GM12878 (cell line): Measurements from ENCODE around the gene IER2. TPM values are rescaled to one million over a fixed set of nuclear protein-coding genes. Genes with fewer than 3 reads are reported as not detected.
A peak's percentile ranks its signal among the peaks of the same experiment; 100 is the strongest.

ENCODE experiments used
- CBX5 ChIP-seq: sonication (generic); IDR thresholded peaks from 2 replicates; pipeline ENCODE4 v1.6.1; 2016; ENCODE audit warnings: low read depth, moderate library complexity, mild to moderate bottlenecking, inconsistent platforms
- E2F4 ChIP-seq: IDR thresholded peaks from 2 replicates; pipeline ENCODE4 v1.6.1; 2012; ENCODE audit warnings: low read depth, low read length, improper control_type of control experiment
- LARP7 ChIP-seq: fragments of 450-650 bp; IDR thresholded peaks from 2 replicates; pipeline ENCODE4 v1.6.1; 2017; ENCODE audit warnings: mild to moderate bottlenecking
- MTA2 ChIP-seq: fragments of 450-650 bp; IDR thresholded peaks from 2 replicates; pipeline ENCODE4 v1.6.1; 2016; ENCODE audit warnings: low read depth, mild to moderate bottlenecking, moderate library complexity
- NRF1 ChIP-seq: conservative IDR thresholded peaks from 2 replicates; pipeline ENCODE4 v1.6.1; 2011; ENCODE audit warnings: mild to moderate bottlenecking, low read depth, low read length, improper control_type of control experiment
- PAX5 ChIP-seq: IDR thresholded peaks from 2 replicates; pipeline ENCODE4 v1.6.1; 2011; ENCODE audit warnings: low read depth, low read length, borderline replicate concordance
- PBX3 ChIP-seq: IDR thresholded peaks from 2 replicates; pipeline ENCODE4 v1.6.1; 2011; ENCODE audit warnings: mild to moderate bottlenecking, low read depth, low read length, moderate library complexity; ENCODE audit not compliant: insufficient replicate concordance
- POLR2A ChIP-seq: IDR thresholded peaks from 2 replicates; pipeline ENCODE4 v1.6.1; 2011; ENCODE audit warnings: low read depth, mild to moderate bottlenecking, low read length
- RCOR1 ChIP-seq: conservative IDR thresholded peaks from 2 replicates; pipeline ENCODE4 v1.6.1; 2012; ENCODE audit warnings: low read depth, low read length, improper control_type of control experiment
- SKIL ChIP-seq: fragments of 450-650 bp; IDR thresholded peaks from 2 replicates; pipeline ENCODE4 v1.6.1; 2017; ENCODE audit warnings: mild to moderate bottlenecking, low read depth, inconsistent platforms; ENCODE audit not compliant: poor library complexity, severe bottlenecking
- STAT3 ChIP-seq: IDR thresholded peaks from 2 replicates; pipeline ENCODE4 v1.6.1; 2011; ENCODE audit warnings: low read depth, low read length, improper control_type of control experiment
- polyA plus RNA-seq, 11 experiments: library from polyadenylated mRNA; depleted of rRNA in 4 of 11; unstranded in 6 of 11; stranded (reverse) in 5 of 11; fragments of >200 nt; fragmentation: Nextera tagmentation in 4 of 11; fragmentation: Illumina TruSeq in 1 of 11; extraction: Ambion mirVana in 4 of 11; extraction: Trizol in 1 of 11; gene quantifications; 1 replicate in 1 of 11; 2 replicates in 10 of 11; pipeline versions ENCODE4 v1.2.1 to v1.2.3, GENCODE V29; 2011 to 2016; ENCODE audit warnings: inconsistent platforms in 2 of 11, missing spikeins in 2 of 11, low read depth in 1 of 11
- total RNA-seq, 4 experiments: library from RNA; depleted of rRNA in 3 of 4; stranded (reverse); fragments of >200 nt in 3 of 4; fragmentation: Illumina TruSeq in 1 of 4; extraction: Trizol in 1 of 4; gene quantifications; 2 replicates each; pipeline versions ENCODE4 v1.2.1 to v1.2.3, GENCODE V29; 2013 to 2021
- TF ChIP-seq, protein P1 (sequence below): IDR thresholded peaks from 2 replicates; pipeline ENCODE4 v1.6.1; 2011; ENCODE audit warnings: borderline replicate concordance, low read depth, mild to moderate bottlenecking, moderate library complexity, low read length; ENCODE audit not compliant: insufficient read depth, poor library complexity, severe bottlenecking

The IER2 gene
- total and polyA plus RNA-seq, 10 of the 15 experiments (the other 5 are each of a cell fraction or from before 2014, with no cell fraction given), result 2.8 to 94.5 (median 24.9) TPM

GRCh38 chr19:13155472-13156359, 5.5 kb downstream of the IER2 start (continued):
- peak; percentile 20 for TF ChIP-seq SKIL
- peak; percentile 53 for TF ChIP-seq POLR2A
- TF ChIP-seq NRF1, result no peak
- peak; percentile 90 for TF ChIP-seq LARP7
- no peak for TF ChIP-seq RCOR1
- no peak for TF ChIP-seq CBX5
- TF ChIP-seq PAX5, result peak; percentile 93
- peak; percentile 12 for TF ChIP-seq PBX3
- TF ChIP-seq E2F4, result 0 out of 2 replicates have a peak, but pooled peaks have one; percentile 42
- TF ChIP-seq STAT3, result no peak
- TF ChIP-seq, protein P1, sequence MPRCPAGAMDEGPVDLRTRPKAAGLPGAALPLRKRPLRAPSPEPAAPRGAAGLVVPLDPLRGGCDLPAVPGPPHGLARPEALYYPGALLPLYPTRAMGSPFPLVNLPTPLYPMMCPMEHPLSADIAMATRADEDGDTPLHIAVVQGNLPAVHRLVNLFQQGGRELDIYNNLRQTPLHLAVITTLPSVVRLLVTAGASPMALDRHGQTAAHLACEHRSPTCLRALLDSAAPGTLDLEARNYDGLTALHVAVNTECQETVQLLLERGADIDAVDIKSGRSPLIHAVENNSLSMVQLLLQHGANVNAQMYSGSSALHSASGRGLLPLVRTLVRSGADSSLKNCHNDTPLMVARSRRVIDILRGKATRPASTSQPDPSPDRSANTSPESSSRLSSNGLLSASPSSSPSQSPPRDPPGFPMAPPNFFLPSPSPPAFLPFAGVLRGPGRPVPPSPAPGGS, result peak; percentile 81
- TF ChIP-seq MTA2, result peak; percentile 70; the same call in 1 of the 2 replicates
